ENCODE measurements around the gene RNF38. TPM values are rescaled to one million over a fixed set of nuclear protein-coding genes. Genes with fewer than 3 reads are reported as not detected.
A peak's percentile ranks its signal among the peaks of the same experiment; 100 is the strongest.

RNF38 gene
- polyA plus RNA-seq, 3 donors, result 11.3 to 33.2 (median 13.6) TPM

GRCh38 chr9:36337865-36338264 lies 62.2 kb downstream of the RNF38 start:
- Mint-ChIP-seq H3K4me1 (no peaks in the 10 kb centered on the region), H3K36me3 (peaks cover 58 to 79% of the 10 kb centered on the region in 2 donors), H3K27ac (no peak overlapping the region), H3K9me3 (no peaks in the 10 kb centered on the region), H3K4me3 (no peak overlapping the region), H3K27me3 (ENCODE audit: low read depth in 3 of 3) (no peaks in the 10 kb centered on the region)
- peaks cover 65 to 88% of the 10 kb centered on the region in 2 donors for H3K36me3 ChIP-seq (replicated peaks in 1 of 2; ENCODE audit: control insufficient read depth in 1 of 2, insufficient read depth in 2 of 2, low read length in 2 of 2)
- H3K4me2 ChIP-seq (replicated peaks; ENCODE audit: extremely low read depth, low read length, poor library complexity, severe bottlenecking), result no peak overlapping the region
- no peak overlapping the region for H2AFZ ChIP-seq (ENCODE audit: insufficient read depth, low read depth, low read length, poor library complexity, severe bottlenecking)
- intact Hi-C loops (cut with micrococcal nuclease), result no loop called here
- 88% methylated on average over 1 of the region's 1 CpG for WGBS (ENCODE audit: insufficient coverage)
- DNase-seq, result no peak
- H3K4me3 ChIP-seq (replicated peaks in 1 of 3; ENCODE audit: low read depth in 2 of 3, low read length in 3 of 3), result no peak overlapping the region
- H3K9ac ChIP-seq (ENCODE audit: insufficient read depth, low read length, poor library complexity, severe bottlenecking), result no peak overlapping the region
- H3K27me3 ChIP-seq (ENCODE audit: control insufficient read depth in 2 of 2, insufficient read depth in 2 of 2, low read length in 2 of 2), result no peaks in the 10 kb centered on the region
- TF ChIP-seq, protein P1, sequence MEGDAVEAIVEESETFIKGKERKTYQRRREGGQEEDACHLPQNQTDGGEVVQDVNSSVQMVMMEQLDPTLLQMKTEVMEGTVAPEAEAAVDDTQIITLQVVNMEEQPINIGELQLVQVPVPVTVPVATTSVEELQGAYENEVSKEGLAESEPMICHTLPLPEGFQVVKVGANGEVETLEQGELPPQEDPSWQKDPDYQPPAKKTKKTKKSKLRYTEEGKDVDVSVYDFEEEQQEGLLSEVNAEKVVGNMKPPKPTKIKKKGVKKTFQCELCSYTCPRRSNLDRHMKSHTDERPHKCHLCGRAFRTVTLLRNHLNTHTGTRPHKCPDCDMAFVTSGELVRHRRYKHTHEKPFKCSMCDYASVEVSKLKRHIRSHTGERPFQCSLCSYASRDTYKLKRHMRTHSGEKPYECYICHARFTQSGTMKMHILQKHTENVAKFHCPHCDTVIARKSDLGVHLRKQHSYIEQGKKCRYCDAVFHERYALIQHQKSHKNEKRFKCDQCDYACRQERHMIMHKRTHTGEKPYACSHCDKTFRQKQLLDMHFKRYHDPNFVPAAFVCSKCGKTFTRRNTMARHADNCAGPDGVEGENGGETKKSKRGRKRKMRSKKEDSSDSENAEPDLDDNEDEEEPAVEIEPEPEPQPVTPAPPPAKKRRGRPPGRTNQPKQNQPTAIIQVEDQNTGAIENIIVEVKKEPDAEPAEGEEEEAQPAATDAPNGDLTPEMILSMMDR (IDR thresholded peaks at IDR 0.05), result no peak
- H3K27ac ChIP-seq (ENCODE audit: low read depth in 1 of 2, low read length in 2 of 2), result no peak overlapping the region
- no peaks in the 10 kb centered on the region for H4K20me1 ChIP-seq (ENCODE audit: insufficient read depth, low read length)
- H3K4me1 ChIP-seq (ENCODE audit: control insufficient read depth in 1 of 2, insufficient read depth in 2 of 2, low read length in 2 of 2), result no peaks in the 10 kb centered on the region
- H3K9me3 ChIP-seq (replicated peaks in 1 of 2; ENCODE audit: control insufficient read depth in 1 of 2, insufficient read depth in 1 of 2, low read length in 2 of 2), result no peaks in the 10 kb centered on the region
- H3K79me2 ChIP-seq (ENCODE audit: insufficient read depth, low read length), result no peaks in the 10 kb centered on the region

DNA sequence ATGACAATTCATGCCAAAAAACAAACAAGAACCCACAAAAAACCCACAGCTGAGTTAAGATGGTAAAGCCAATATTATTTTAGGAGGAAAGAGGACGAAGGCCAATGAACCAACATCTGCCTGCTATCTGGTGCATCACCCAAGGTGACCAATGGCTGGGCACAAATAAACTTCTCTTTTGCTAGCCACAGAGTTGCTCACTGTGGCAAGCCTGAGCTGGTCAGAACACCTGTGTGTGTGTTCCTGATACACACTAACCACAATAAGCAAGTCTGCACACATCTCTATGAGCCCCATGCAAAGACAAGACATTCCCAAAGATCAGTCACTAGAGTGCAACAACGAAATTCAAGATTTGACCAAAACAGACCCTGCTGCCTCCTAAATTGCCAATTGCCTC lies 63.1 kb downstream of the RNF38 start:
- Mint-ChIP-seq H3K4me3 (no peak overlapping the region), H3K36me3 (peaks cover 52 to 72% of the 10 kb centered on the region in 2 donors), H3K27me3 (ENCODE audit: low read depth in 3 of 3) (no peaks in the 10 kb centered on the region), H3K4me1 (no peaks in the 10 kb centered on the region), H3K9me3 (no peaks in the 10 kb centered on the region), H3K27ac (peak overlapping the region in 2 of 7 donors; percentile 0 to 38)
- Histone ChIP-seq H3K9me3 (replicated peaks in 1 of 2; ENCODE audit: control insufficient read depth in 1 of 2, insufficient read depth in 1 of 2, low read length in 2 of 2) (no peaks in the 10 kb centered on the region), H3K36me3 (replicated peaks in 1 of 2; ENCODE audit: control insufficient read depth in 1 of 2, insufficient read depth in 2 of 2, low read length in 2 of 2) (peaks cover 56 to 79% of the 10 kb centered on the region in 2 donors), H3K4me3 (replicated peaks in 1 of 3; ENCODE audit: low read depth in 2 of 3, low read length in 3 of 3) (no peak overlapping the region), H2AFZ (ENCODE audit: insufficient read depth, low read depth, low read length, poor library complexity, severe bottlenecking) (no peak overlapping the region), H3K27me3 (ENCODE audit: control insufficient read depth in 2 of 2, insufficient read depth in 2 of 2, low read length in 2 of 2) (no peaks in the 10 kb centered on the region), H4K20me1 (ENCODE audit: insufficient read depth, low read length) (no peaks in the 10 kb centered on the region), H3K27ac (ENCODE audit: low read depth in 1 of 2, low read length in 2 of 2) (no peak overlapping the region), H3K4me1 (ENCODE audit: control insufficient read depth in 1 of 2, insufficient read depth in 2 of 2, low read length in 2 of 2) (no peaks in the 10 kb centered on the region), H3K79me2 (ENCODE audit: insufficient read depth, low read length) (no peaks in the 10 kb centered on the region), H3K9ac (ENCODE audit: insufficient read depth, low read length, poor library complexity, severe bottlenecking) (no peak overlapping the region), H3K4me2 (replicated peaks; ENCODE audit: extremely low read depth, low read length, poor library complexity, severe bottlenecking) (no peak overlapping the region)
- no peak for DNase-seq
- intact Hi-C loops (cut with micrococcal nuclease), result no loop called here
- TF ChIP-seq, protein P1 (IDR thresholded peaks at IDR 0.05), result no peak
- WGBS (ENCODE audit: insufficient coverage), result 83% methylated on average over 1 of the region's 2 CpGs

All from CD14-positive monocyte (primary cell).